Chondrocyte (in vitro differentiated cells): ENCODE results near the gene MYOM1. TPM values are rescaled to one million over a fixed set of nuclear protein-coding genes. Genes with fewer than 3 reads are reported as not detected.

Source experiments
- DNase-seq: peaks from one replicate; pipeline ENCODE4 v3.0.0; 2021; ENCODE audit warnings: mixed read lengths, low spot score
- H3K27ac Mint-ChIP-seq: one replicate; pipeline ENCODE4 v1.8.0; 2021; ENCODE audit warnings: mild to moderate bottlenecking, moderate library complexity, mixed read lengths; ENCODE audit not compliant: unreplicated experiment
- H3K27me3 Mint-ChIP-seq: 2 replicates; pipeline ENCODE4 v1.8.0; 2021; ENCODE audit warnings: low read depth, mixed read lengths
- H3K36me3 Mint-ChIP-seq: 2 replicates; pipeline ENCODE4 v1.8.0; 2021; ENCODE audit warnings: low read depth, mixed read lengths
- H3K4me1 Mint-ChIP-seq: 2 replicates; pipeline ENCODE4 v1.8.0; 2021; ENCODE audit warnings: low read depth, mild to moderate bottlenecking, mixed read lengths
- H3K4me3 Mint-ChIP-seq: one replicate; pipeline ENCODE4 v1.8.0; 2021; ENCODE audit warnings: mild to moderate bottlenecking, moderate library complexity, mixed read lengths; ENCODE audit not compliant: unreplicated experiment
- H3K9me3 Mint-ChIP-seq: 2 replicates; pipeline ENCODE4 v1.8.0; 2021; ENCODE audit warnings: low read depth, mixed read lengths
- CTCF ChIP-seq: fragments of 200-600 bp; sonication (generic); IDR thresholded peaks from 2 replicates; pipeline ENCODE4 v1.5.0; 2021; ENCODE audit warnings: antibody characterized with exemption, mild to moderate bottlenecking, moderate library complexity
- total RNA-seq: library from RNA; stranded (reverse); gene quantifications from 3 replicates; pipeline ENCODE4 v1.2.1, GENCODE V29; 2021

The MYOM1 gene
- total RNA-seq, 1 donor from 2014 or later = 1.5 TPM

- no peak overlapping the region for H3K27ac Mint-ChIP-seq
- H3K4me3 Mint-ChIP-seq = no peak overlapping the region
- peaks cover 2% of the 10 kb centered on the region for H3K36me3 Mint-ChIP-seq
- H3K27me3 Mint-ChIP-seq = no peaks in the 10 kb centered on the region
- no peak for TF ChIP-seq CTCF
- DNase-seq = no peak
- no peaks in the 10 kb centered on the region for H3K9me3 Mint-ChIP-seq
- peaks cover 17% of the 10 kb centered on the region for H3K4me1 Mint-ChIP-seq
These were observed 115.3 kb downstream of the MYOM1 start for GRCh38 chr18:3104190-3105054.

GRCh38 chr18:3103576-3103975 lies 116.2 kb downstream of the MYOM1 start:
- TF ChIP-seq CTCF = no peak
- no peaks in the 10 kb centered on the region for H3K27me3 Mint-ChIP-seq
- no peak for DNase-seq
- H3K27ac Mint-ChIP-seq = no peak overlapping the region
- peaks cover 17% of the 10 kb centered on the region for H3K4me1 Mint-ChIP-seq
- peaks cover 2% of the 10 kb centered on the region for H3K36me3 Mint-ChIP-seq
- H3K4me3 Mint-ChIP-seq = no peak overlapping the region
- H3K9me3 Mint-ChIP-seq = no peaks in the 10 kb centered on the region

GRCh38 chr18:3102983-3103382 lies 116.8 kb downstream of the MYOM1 start:
- H3K4me3 Mint-ChIP-seq = no peak overlapping the region
- H3K9me3 Mint-ChIP-seq = no peaks in the 10 kb centered on the region
- H3K27ac Mint-ChIP-seq = no peak overlapping the region
- H3K4me1 Mint-ChIP-seq = peaks cover 17% of the 10 kb centered on the region
- no peak for DNase-seq
- H3K36me3 Mint-ChIP-seq = peaks cover 2% of the 10 kb centered on the region
- no peaks in the 10 kb centered on the region for H3K27me3 Mint-ChIP-seq
- no peak for TF ChIP-seq CTCF

- H3K4me3 Mint-ChIP-seq = no peak overlapping the region
- DNase-seq = no peak
- no peak for TF ChIP-seq CTCF
- no peaks in the 10 kb centered on the region for H3K9me3 Mint-ChIP-seq
- no peaks in the 10 kb centered on the region for H3K27me3 Mint-ChIP-seq
- peaks cover 23% of the 10 kb centered on the region for H3K4me1 Mint-ChIP-seq
- H3K27ac Mint-ChIP-seq = no peak overlapping the region
- H3K36me3 Mint-ChIP-seq = peaks cover 2% of the 10 kb centered on the region
These were observed 119.2 kb downstream of the MYOM1 start for GRCh38 chr18:3100498-3101132.

- H3K4me3 Mint-ChIP-seq = no peak overlapping the region
- no peaks in the 10 kb centered on the region for H3K27me3 Mint-ChIP-seq
- no peak for DNase-seq
- peaks cover 2% of the 10 kb centered on the region for H3K36me3 Mint-ChIP-seq
- H3K4me1 Mint-ChIP-seq = peaks cover 25% of the 10 kb centered on the region
- H3K27ac Mint-ChIP-seq = no peak overlapping the region
- TF ChIP-seq CTCF = no peak
- no peaks in the 10 kb centered on the region for H3K9me3 Mint-ChIP-seq
These were observed 120.4 kb downstream of the MYOM1 start for GRCh38 chr18:3099327-3099726.
